Suprapubic skin (tissue), 4 donors: ENCODE measurements around the gene APMAP. TPM values are rescaled to one million over a fixed set of nuclear protein-coding genes. Genes with fewer than 3 reads are reported as not detected.

ENCODE experiments used
- DNase-seq, 2 donors: peaks; one replicate each; pipeline ENCODE4 v3.0.0-alpha.2; 2019; ENCODE audit warnings: low spot score in 2 of 2
- H3K27ac ChIP-seq: fragments of 200-600 bp; sonication (generic); one replicate; pipeline ENCODE4 v1.5.1; 2019
- H3K27me3 ChIP-seq: fragments of 200-600 bp; sonication (generic); one replicate; pipeline ENCODE4 v1.5.1; 2019
- H3K36me3 ChIP-seq: fragments of 200-600 bp; sonication (generic); one replicate; pipeline ENCODE4 v1.5.1; 2019
- H3K4me1 ChIP-seq: fragments of 200-600 bp; sonication (generic); one replicate; pipeline ENCODE4 v1.5.1; 2019
- H3K4me3 ChIP-seq: fragments of 200-600 bp; sonication (generic); one replicate; pipeline ENCODE4 v1.5.1; 2019; ENCODE audit warnings: mild to moderate bottlenecking
- H3K9me3 ChIP-seq: fragments of 200-600 bp; sonication (generic); one replicate; pipeline ENCODE4 v1.5.1; 2019
- CTCF ChIP-seq, 2 donors: fragments of 200-600 bp in 1 of 2; fragments of 450-650 bp in 1 of 2; sonication (generic) in 1 of 2; IDR thresholded peaks; one replicate each; pipeline ENCODE4 v1.5.1; 2016 to 2019; ENCODE audit warnings: antibody characterized with exemption in 2 of 2, mild to moderate bottlenecking in 1 of 2, moderate library complexity in 1 of 2
- EP300 ChIP-seq: sonication (generic); formaldehyde crosslinking; IDR thresholded peaks from one replicate; pipeline ENCODE4 v1.6.1; 2017; ENCODE audit warnings: antibody characterized with exemption
- POLR2A ChIP-seq, 2 donors: fragments of 450-650 bp; IDR thresholded peaks; one replicate each; pipeline ENCODE4 v1.6.1; 2017; ENCODE audit warnings: antibody characterized with exemption in 2 of 2, mild to moderate bottlenecking in 2 of 2, moderate library complexity in 2 of 2
- POLR2AphosphoS5 ChIP-seq, 3 donors: sonication (generic); formaldehyde crosslinking; IDR thresholded peaks; one replicate each; pipeline ENCODE4 v1.6.1; 2017; ENCODE audit warnings: antibody characterized with exemption in 3 of 3
- WGBS: methylation state at CpG from one replicate; pipeline ENCODE4 v1.1.5; 2018; 5-methylcytosine and 5-hydroxymethylcytosine counted together
- total RNA-seq, 4 donors: library from RNA; depleted of rRNA; stranded (reverse); fragments of >200 nt; gene quantifications; one replicate each; pipeline ENCODE4 v1.1.0, GENCODE V29; 2016

APMAP gene
- total RNA-seq, 4 donors from 2014 or later: 61.8 to 89.3 (median 69.9) TPM

GRCh38 chr20:24943196-24943595 lies 49.4 kb downstream of the APMAP start:
- DNase-seq: peak in 1 of 2 donors; percentile 52
- Histone ChIP-seq H3K27me3 (no peaks in the 10 kb centered on the region), H3K36me3 (no peaks in the 10 kb centered on the region), H3K27ac (no peak overlapping the region), H3K4me3 (no peak overlapping the region), H3K4me1 (no peaks in the 10 kb centered on the region), H3K9me3 (peaks cover 6% of the 10 kb centered on the region)
- whole genome bisulfite sequencing: 89% methylated on average over 3 of the region's 4 CpGs
- TF ChIP-seq POLR2AphosphoS5 (IDR thresholded peaks at IDR 0.05) (no peak), EP300 (no peak), CTCF (IDR thresholded peaks at IDR 0.05) (no peak), POLR2A (IDR thresholded peaks at IDR 0.05) (no peak)

- Histone ChIP-seq H3K27ac (no peak overlapping the region), H3K27me3 (no peaks in the 10 kb centered on the region), H3K9me3 (peaks cover 6% of the 10 kb centered on the region), H3K36me3 (no peaks in the 10 kb centered on the region), H3K4me1 (no peaks in the 10 kb centered on the region), H3K4me3 (no peak overlapping the region)
- DNase-seq: peak in 1 of 2 donors; percentile 27
- WGBS: 73% methylated on average over 6 of the region's 6 CpGs
- TF ChIP-seq POLR2A (IDR thresholded peaks at IDR 0.05) (no peak), POLR2AphosphoS5 (IDR thresholded peaks at IDR 0.05) (no peak), EP300 (no peak), CTCF (IDR thresholded peaks at IDR 0.05) (no peak)
Measured at GRCh38 chr20:24942679-24943078, 49.9 kb downstream of the APMAP start.

- Histone ChIP-seq H3K4me1 (no peaks in the 10 kb centered on the region), H3K36me3 (no peaks in the 10 kb centered on the region), H3K27me3 (no peaks in the 10 kb centered on the region), H3K9me3 (peaks cover 6% of the 10 kb centered on the region), H3K4me3 (no peak overlapping the region), H3K27ac (no peak overlapping the region)
- TF ChIP-seq POLR2A (IDR thresholded peaks at IDR 0.05): no peak
- TF ChIP-seq POLR2AphosphoS5 (IDR thresholded peaks at IDR 0.05): no peak
- TF ChIP-seq EP300: no peak
- DNase-seq: no peak
- 62% methylated on average over 4 of the region's 4 CpGs for WGBS
Measured at GRCh38 chr20:24939036-24939435, 53.5 kb downstream of the APMAP start.

GRCh38 chr20:24938498-24938897 lies 54.1 kb downstream of the APMAP start:
- no peaks in the 10 kb centered on the region for H3K36me3 ChIP-seq
- no peaks in the 10 kb centered on the region for H3K27me3 ChIP-seq
- 83% methylated on average over 4 of the region's 5 CpGs for WGBS
- TF ChIP-seq POLR2AphosphoS5 (IDR thresholded peaks at IDR 0.05) (no peak), EP300 (no peak)
- H3K4me3 ChIP-seq: no peak overlapping the region
- H3K9me3 ChIP-seq: peaks cover 6% of the 10 kb centered on the region
- DNase-seq: no peak
- no peak overlapping the region for H3K27ac ChIP-seq
- H3K4me1 ChIP-seq: no peaks in the 10 kb centered on the region

GRCh38 chr20:24937579-24937978 lies 55.0 kb downstream of the APMAP start:
- 0% methylated on average over 1 of the region's 1 CpG for WGBS
- H3K4me3 ChIP-seq: no peak overlapping the region

More at GRCh38 chr20:24937579-24937978, 55.0 kb downstream of the APMAP start:
- no peaks in the 10 kb centered on the region for H3K36me3 ChIP-seq
- no peak for TF ChIP-seq EP300
- TF ChIP-seq POLR2AphosphoS5 (IDR thresholded peaks at IDR 0.05): no peak
- TF ChIP-seq POLR2A (IDR thresholded peaks at IDR 0.05): no peak
- no peak for TF ChIP-seq CTCF (IDR thresholded peaks at IDR 0.05)
- peaks cover 4% of the 10 kb centered on the region for H3K9me3 ChIP-seq
- peak in 1 of 2 donors; percentile 24 for DNase-seq
- H3K4me1 ChIP-seq: no peaks in the 10 kb centered on the region
- H3K27me3 ChIP-seq: no peaks in the 10 kb centered on the region
- no peak overlapping the region for H3K27ac ChIP-seq
